ENCODE data around the gene CPLX1. TPM values are rescaled to one million over a fixed set of nuclear protein-coding genes. Genes with fewer than 3 reads are reported as not detected.

Gene CPLX1
- total RNA-seq, 1 experiment from 2014 or later, result 3.5 TPM

DNA sequence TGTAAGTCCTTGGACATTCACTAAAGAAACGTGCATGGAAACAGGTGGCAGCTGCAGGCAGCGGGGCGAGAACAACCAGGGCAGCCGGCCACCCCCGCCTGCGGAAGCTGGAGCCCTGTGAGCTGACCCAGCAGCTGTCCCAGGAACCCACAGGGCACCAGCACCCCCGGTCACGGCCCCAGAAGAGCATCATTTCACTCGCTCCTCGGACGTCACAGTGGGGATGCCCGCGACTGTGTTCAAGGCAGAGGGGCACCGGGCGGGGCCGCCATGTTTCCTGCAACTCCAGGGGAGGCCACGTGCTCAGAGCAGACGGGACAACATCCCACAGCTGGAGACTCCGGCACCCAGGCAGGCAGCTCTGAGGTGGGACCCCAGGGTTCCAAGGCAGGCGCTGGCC, 45.0 kb upstream of the CPLX1 start (continued):
- TF ChIP-seq MAX (CRISPR knock-in tag; IDR thresholded peaks at IDR 0.05), result no peak
- TF ChIP-seq ZBTB43 (CRISPR knock-in tag; IDR thresholded peaks at IDR 0.05), result no peak
- no peak for TF ChIP-seq TEAD4 (CRISPR knock-in tag; IDR thresholded peaks at IDR 0.05)
- TF ChIP-seq NR1H2 (CRISPR knock-in tag; IDR thresholded peaks at IDR 0.05), result no peak
- TF ChIP-seq ZNF416 (CRISPR knock-in tag; IDR thresholded peaks at IDR 0.05), result no peak
- TF ChIP-seq TP53 (CRISPR knock-in tag; IDR thresholded peaks at IDR 0.05), result no peak
- TF ChIP-seq ZNF425 (CRISPR knock-in tag; conservative IDR thresholded peaks at IDR 0.05), result no peak

DNA sequence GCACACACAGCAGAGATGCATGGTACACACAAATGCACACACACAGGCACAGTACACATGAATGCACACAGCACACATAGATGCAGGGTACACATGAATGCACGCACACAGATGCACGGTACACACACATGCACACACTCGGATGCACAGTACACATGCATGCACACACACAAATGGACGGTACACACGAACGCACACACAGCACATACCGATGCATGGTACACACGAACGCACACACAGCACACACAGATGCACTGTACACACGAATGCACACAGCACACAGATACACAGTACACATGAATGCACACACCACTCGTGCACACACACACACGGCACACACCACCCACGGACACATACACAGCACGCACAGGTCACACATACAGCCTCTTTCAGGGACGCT, 43.8 kb upstream of the CPLX1 start:
- ChIA-PET CTCF (no interaction called here), POLR2A (no interaction called here)
- H3K27me3 Mint-ChIP-seq (ENCODE audit: low read depth), result no peaks in the 10 kb centered on the region
- H3K27ac Mint-ChIP-seq, result no peak overlapping the region; the same call in 1 of the 2 replicates
- H3K4me3 Mint-ChIP-seq, result no peak overlapping the region
- ATAC-seq, result no peak
- DNase-seq (ENCODE audit: low spot score), result no peak
- H3K4me1 Mint-ChIP-seq, result no peaks in the 10 kb centered on the region
- peaks cover 15% of the 10 kb centered on the region for H3K9me3 Mint-ChIP-seq
- H3K36me3 Mint-ChIP-seq, result peaks cover 26% of the 10 kb centered on the region
- TF ChIP-seq, protein P1, sequence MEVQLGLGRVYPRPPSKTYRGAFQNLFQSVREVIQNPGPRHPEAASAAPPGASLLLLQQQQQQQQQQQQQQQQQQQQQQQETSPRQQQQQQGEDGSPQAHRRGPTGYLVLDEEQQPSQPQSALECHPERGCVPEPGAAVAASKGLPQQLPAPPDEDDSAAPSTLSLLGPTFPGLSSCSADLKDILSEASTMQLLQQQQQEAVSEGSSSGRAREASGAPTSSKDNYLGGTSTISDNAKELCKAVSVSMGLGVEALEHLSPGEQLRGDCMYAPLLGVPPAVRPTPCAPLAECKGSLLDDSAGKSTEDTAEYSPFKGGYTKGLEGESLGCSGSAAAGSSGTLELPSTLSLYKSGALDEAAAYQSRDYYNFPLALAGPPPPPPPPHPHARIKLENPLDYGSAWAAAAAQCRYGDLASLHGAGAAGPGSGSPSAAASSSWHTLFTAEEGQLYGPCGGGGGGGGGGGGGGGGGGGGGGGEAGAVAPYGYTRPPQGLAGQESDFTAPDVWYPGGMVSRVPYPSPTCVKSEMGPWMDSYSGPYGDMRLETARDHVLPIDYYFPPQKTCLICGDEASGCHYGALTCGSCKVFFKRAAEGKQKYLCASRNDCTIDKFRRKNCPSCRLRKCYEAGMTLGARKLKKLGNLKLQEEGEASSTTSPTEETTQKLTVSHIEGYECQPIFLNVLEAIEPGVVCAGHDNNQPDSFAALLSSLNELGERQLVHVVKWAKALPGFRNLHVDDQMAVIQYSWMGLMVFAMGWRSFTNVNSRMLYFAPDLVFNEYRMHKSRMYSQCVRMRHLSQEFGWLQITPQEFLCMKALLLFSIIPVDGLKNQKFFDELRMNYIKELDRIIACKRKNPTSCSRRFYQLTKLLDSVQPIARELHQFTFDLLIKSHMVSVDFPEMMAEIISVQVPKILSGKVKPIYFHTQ (CRISPR knock-in tag; IDR thresholded peaks at IDR 0.05), result no peak
- TF ChIP-seq ATF6 (CRISPR knock-in tag; IDR thresholded peaks at IDR 0.05) (no peak), SOX15 (CRISPR knock-in tag; IDR thresholded peaks at IDR 0.05) (no peak), NFYB (CRISPR knock-in tag; conservative IDR thresholded peaks at IDR 0.05; ENCODE audit: low read depth) (no peak), ZNF416 (CRISPR knock-in tag; IDR thresholded peaks at IDR 0.05) (no peak), NR2C2 (CRISPR knock-in tag; IDR thresholded peaks at IDR 0.05) (no peak), MXD4 (CRISPR knock-in tag; IDR thresholded peaks at IDR 0.05; ENCODE audit: borderline replicate concordance) (no peak), ZNF425 (CRISPR knock-in tag; conservative IDR thresholded peaks at IDR 0.05) (no peak), ERG (CRISPR knock-in tag; IDR thresholded peaks at IDR 0.05) (no peak), MAX (CRISPR knock-in tag; IDR thresholded peaks at IDR 0.05) (no peak), TP53 (CRISPR knock-in tag; IDR thresholded peaks at IDR 0.05) (no peak), SMAD4 (CRISPR knock-in tag; IDR thresholded peaks at IDR 0.05) (no peak)
- TF ChIP-seq, protein P2, sequence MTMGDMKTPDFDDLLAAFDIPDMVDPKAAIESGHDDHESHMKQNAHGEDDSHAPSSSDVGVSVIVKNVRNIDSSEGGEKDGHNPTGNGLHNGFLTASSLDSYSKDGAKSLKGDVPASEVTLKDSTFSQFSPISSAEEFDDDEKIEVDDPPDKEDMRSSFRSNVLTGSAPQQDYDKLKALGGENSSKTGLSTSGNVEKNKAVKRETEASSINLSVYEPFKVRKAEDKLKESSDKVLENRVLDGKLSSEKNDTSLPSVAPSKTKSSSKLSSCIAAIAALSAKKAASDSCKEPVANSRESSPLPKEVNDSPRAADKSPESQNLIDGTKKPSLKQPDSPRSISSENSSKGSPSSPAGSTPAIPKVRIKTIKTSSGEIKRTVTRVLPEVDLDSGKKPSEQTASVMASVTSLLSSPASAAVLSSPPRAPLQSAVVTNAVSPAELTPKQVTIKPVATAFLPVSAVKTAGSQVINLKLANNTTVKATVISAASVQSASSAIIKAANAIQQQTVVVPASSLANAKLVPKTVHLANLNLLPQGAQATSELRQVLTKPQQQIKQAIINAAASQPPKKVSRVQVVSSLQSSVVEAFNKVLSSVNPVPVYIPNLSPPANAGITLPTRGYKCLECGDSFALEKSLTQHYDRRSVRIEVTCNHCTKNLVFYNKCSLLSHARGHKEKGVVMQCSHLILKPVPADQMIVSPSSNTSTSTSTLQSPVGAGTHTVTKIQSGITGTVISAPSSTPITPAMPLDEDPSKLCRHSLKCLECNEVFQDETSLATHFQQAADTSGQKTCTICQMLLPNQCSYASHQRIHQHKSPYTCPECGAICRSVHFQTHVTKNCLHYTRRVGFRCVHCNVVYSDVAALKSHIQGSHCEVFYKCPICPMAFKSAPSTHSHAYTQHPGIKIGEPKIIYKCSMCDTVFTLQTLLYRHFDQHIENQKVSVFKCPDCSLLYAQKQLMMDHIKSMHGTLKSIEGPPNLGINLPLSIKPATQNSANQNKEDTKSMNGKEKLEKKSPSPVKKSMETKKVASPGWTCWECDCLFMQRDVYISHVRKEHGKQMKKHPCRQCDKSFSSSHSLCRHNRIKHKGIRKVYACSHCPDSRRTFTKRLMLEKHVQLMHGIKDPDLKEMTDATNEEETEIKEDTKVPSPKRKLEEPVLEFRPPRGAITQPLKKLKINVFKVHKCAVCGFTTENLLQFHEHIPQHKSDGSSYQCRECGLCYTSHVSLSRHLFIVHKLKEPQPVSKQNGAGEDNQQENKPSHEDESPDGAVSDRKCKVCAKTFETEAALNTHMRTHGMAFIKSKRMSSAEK (CRISPR knock-in tag; IDR thresholded peaks at IDR 0.05; ENCODE audit: borderline replicate concordance), result no peak
